CD8-positive, alpha-beta memory T cell (primary cell): ENCODE results near the gene SYMPK. TPM values are rescaled to one million over a fixed set of nuclear protein-coding genes. Genes with fewer than 3 reads are reported as not detected.

Source experiments
- CTCF ChIA-PET: fragments of 350-600 bp; sonication (Branson Sonifier 250); formaldehyde crosslinking; loops from one replicate; lab custom pipeline; 2021; ENCODE audit warnings: antibody characterized with exemption; lab: Charles Lee
- POLR2A ChIA-PET: fragments of 350-600 bp; sonication (Branson Sonifier 250); formaldehyde crosslinking; loops from one replicate; lab custom pipeline; 2021; ENCODE audit warnings: antibody characterized with exemption; lab: Charles Lee
- DNase-seq, 5 donors: peaks; one replicate each; pipeline versions ENCODE4 v3.0.0 to v3.0.0-alpha.2; 2020 to 2022; ENCODE audit warnings: mixed read lengths in 1 of 5
- H3K27ac ChIP-seq: one replicate; pipeline ENCODE4 v1.7.0; 2013; ENCODE audit warnings: low read depth, mild to moderate bottlenecking, low read length, moderate library complexity
- H3K27me3 ChIP-seq: 2 replicates; pipeline ENCODE4 v1.7.0; 2013; ENCODE audit warnings: low read length, mild to moderate bottlenecking; ENCODE audit not compliant: insufficient read depth, poor library complexity, severe bottlenecking
- H3K36me3 ChIP-seq: 2 replicates; pipeline ENCODE4 v1.7.0; 2013; ENCODE audit warnings: mild to moderate bottlenecking, low read length, moderate library complexity; ENCODE audit not compliant: insufficient read depth
- H3K4me1 ChIP-seq: 2 replicates; pipeline ENCODE4 v1.7.0; 2013; ENCODE audit warnings: mild to moderate bottlenecking, low read length, moderate library complexity; ENCODE audit not compliant: insufficient read depth
- H3K4me3 ChIP-seq: 2 replicates; pipeline ENCODE4 v1.7.0; 2013; ENCODE audit warnings: mild to moderate bottlenecking, low read length
- H3K9me3 ChIP-seq: 2 replicates; pipeline ENCODE4 v1.7.0; 2013; ENCODE audit warnings: mild to moderate bottlenecking, low read length
- H3K27ac Mint-ChIP-seq, 8 donors: one replicate each; pipeline ENCODE4 v1.8.0; 2020 to 2021; ENCODE audit warnings: mixed read lengths in 8 of 8, mild to moderate bottlenecking in 6 of 8, inconsistent platforms in 3 of 8, moderate library complexity in 3 of 8
- H3K27me3 Mint-ChIP-seq, 2 donors: one replicate each; pipeline ENCODE4 v1.8.0; 2020 to 2021; ENCODE audit warnings: mixed read lengths in 2 of 2, mild to moderate bottlenecking in 1 of 2, moderate library complexity in 1 of 2
- H3K36me3 Mint-ChIP-seq, 3 donors: one replicate each; pipeline ENCODE4 v1.8.0; 2020 to 2021; ENCODE audit warnings: mixed read lengths in 3 of 3, inconsistent platforms in 1 of 3, mild to moderate bottlenecking in 1 of 3
- H3K4me1 Mint-ChIP-seq, 3 donors: one replicate each; pipeline ENCODE4 v1.8.0; 2020 to 2021; ENCODE audit warnings: mixed read lengths in 3 of 3, inconsistent platforms in 1 of 3, mild to moderate bottlenecking in 1 of 3
- H3K4me3 Mint-ChIP-seq, 7 donors: one replicate each; pipeline ENCODE4 v1.8.0; 2020 to 2021; ENCODE audit warnings: mixed read lengths in 7 of 7, mild to moderate bottlenecking in 6 of 7, moderate library complexity in 4 of 7, inconsistent platforms in 2 of 7
- H3K9me3 Mint-ChIP-seq, 5 donors: one replicate each; pipeline ENCODE4 v1.8.0; 2020 to 2022; ENCODE audit warnings: mixed read lengths in 5 of 5, mild to moderate bottlenecking in 3 of 5, moderate library complexity in 2 of 5, inconsistent platforms in 1 of 5
- polyA plus RNA-seq: library from polyadenylated mRNA; unstranded; fragments of 300-500 nt; fragmentation: Illumina TruSeq; gene quantifications from one replicate; pipeline ENCODE4 v1.2.3, GENCODE V29; 2021
- total RNA-seq, 2 experiments: library from RNA; stranded (reverse); gene quantifications; one replicate each; pipeline ENCODE4 v1.2.3, GENCODE V29; 2021

SYMPK gene
- total and polyA plus RNA-seq, 3 experiments from 2014 or later = 17.5 to 119 (median 116) TPM

DNA sequence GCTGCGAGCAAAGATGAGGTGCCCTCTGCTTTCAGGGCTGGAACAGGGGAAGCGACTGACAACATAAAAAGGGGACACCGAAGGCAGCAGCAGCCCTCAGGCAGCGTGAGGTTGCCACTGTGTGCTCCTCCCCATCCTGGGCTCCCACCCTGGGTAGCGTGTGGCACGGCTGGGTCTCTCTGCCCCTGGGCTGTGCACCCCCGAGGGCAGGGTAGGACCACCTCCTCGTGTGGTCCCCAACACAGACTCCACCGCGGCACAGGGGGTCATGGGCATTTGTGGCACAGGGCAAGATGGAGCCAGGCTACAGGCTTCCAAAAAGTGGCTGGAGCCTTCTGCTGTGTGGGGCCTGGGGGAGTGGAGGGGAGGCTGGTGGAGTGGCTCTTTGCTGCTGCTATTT is 41.4 kb downstream of the SYMPK start:
- H3K9me3 ChIP-seq = no peaks in the 10 kb centered on the region
- H3K27ac Mint-ChIP-seq = no peak overlapping the region
- H3K4me3 ChIP-seq = no peak overlapping the region
- peaks cover 3 to 5% (median 3%) of the 10 kb centered on the region in 3 donors for H3K4me1 Mint-ChIP-seq
- ChIA-PET CTCF (no interaction called here), POLR2A (no interaction called here)
- H3K4me3 Mint-ChIP-seq = no peak overlapping the region
- no peaks in the 10 kb centered on the region for H3K27me3 ChIP-seq
- H3K36me3 ChIP-seq = peaks cover 5% of the 10 kb centered on the region
- H3K27ac ChIP-seq = no peak overlapping the region
- DNase-seq = no peak
- peaks cover 3 to 57% (median 7%) of the 10 kb centered on the region in 3 donors for H3K36me3 Mint-ChIP-seq
- no peaks in the 10 kb centered on the region for H3K9me3 Mint-ChIP-seq
- peaks cover 4% of the 10 kb centered on the region for H3K4me1 ChIP-seq
- no peaks in the 10 kb centered on the region for H3K27me3 Mint-ChIP-seq

DNA sequence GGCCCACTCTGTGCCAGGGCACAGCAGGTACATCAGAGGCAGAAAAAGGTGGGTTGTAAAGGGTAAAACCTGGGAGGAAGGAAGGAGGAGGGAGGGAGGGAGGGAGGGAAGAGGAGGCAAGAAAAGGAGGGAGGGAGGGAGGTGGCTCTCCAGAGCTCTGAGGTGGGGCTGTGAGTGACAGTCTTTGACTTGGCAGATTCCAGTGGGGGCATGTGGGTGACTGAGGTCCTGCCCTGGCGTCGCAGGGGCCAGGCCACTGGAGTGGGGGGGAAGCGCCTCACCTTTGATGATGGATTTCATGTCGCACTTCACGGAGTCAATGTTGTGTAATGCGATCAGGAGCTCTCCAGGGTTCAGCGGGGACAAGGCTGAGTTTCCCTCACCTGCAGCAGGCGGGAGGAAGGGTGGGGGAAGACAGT is 41.8 kb downstream of the SYMPK start:
- Histone ChIP-seq H3K4me3 (no peak overlapping the region), H3K4me1 (peaks cover 4% of the 10 kb centered on the region), H3K36me3 (peaks cover 5% of the 10 kb centered on the region), H3K9me3 (no peaks in the 10 kb centered on the region), H3K27ac (no peak overlapping the region), H3K27me3 (no peaks in the 10 kb centered on the region)
- peaks cover 3 to 53% (median 7%) of the 10 kb centered on the region in 3 donors for H3K36me3 Mint-ChIP-seq
- H3K4me3 Mint-ChIP-seq = no peak overlapping the region
- DNase-seq = no peak
- ChIA-PET CTCF (no interaction called here), POLR2A (no interaction called here)
- peaks cover 3 to 5% (median 3%) of the 10 kb centered on the region in 3 donors for H3K4me1 Mint-ChIP-seq
- H3K9me3 Mint-ChIP-seq = no peaks in the 10 kb centered on the region
- no peaks in the 10 kb centered on the region for H3K27me3 Mint-ChIP-seq
- H3K27ac Mint-ChIP-seq = no peak overlapping the region

DNA sequence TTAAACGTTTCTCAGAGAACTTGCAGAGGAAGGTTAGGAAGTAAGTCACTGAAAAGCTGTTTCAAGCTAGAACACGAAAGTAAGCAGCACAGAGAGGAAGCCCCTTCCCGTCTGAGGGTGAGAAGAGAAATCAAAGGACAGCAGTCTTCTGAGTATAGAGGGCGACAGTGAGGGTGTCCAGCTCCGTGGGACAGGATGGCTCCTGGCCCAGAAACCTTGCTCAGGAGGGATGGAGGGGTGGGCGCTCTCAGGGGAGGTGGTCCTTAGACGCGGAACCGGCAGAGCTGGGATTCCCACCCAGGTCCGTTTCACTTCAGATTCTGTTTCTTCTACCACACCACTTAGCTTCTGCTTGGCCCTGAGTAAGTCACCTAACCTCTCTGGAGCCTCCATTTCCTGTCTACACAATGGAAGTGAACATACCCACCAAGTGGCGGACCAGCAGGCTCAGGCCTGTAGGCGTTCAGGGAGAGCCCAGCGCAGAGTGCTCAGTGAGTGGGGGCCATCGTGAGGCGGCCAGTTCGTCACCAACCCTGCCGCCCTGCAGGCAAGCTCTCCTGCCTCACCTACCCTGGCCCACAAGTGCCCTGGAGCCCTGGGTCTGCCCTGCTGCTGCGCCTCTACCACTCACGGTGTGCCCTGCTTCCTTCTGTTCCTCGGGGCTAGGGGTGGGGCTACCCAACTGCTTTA is 42.4 kb downstream of the SYMPK start:
- H3K9me3 Mint-ChIP-seq = no peaks in the 10 kb centered on the region
- no peaks in the 10 kb centered on the region for H3K9me3 ChIP-seq
- peaks cover 3 to 47% (median 7%) of the 10 kb centered on the region in 3 donors for H3K36me3 Mint-ChIP-seq
- ChIA-PET CTCF (no interaction called here), POLR2A (no interaction called here)
- no peak overlapping the region for H3K27ac ChIP-seq
- H3K4me3 Mint-ChIP-seq = no peak overlapping the region
- H3K36me3 ChIP-seq = peaks cover 4% of the 10 kb centered on the region
- peak overlapping the region in 1 of 8 donors; percentile 33 for H3K27ac Mint-ChIP-seq
- H3K4me3 ChIP-seq = no peak overlapping the region
- DNase-seq = no peak
- no peaks in the 10 kb centered on the region for H3K27me3 ChIP-seq
- H3K4me1 Mint-ChIP-seq = peaks cover 3 to 5% (median 3%) of the 10 kb centered on the region in 3 donors
- no peaks in the 10 kb centered on the region for H3K27me3 Mint-ChIP-seq
- peaks cover 4% of the 10 kb centered on the region for H3K4me1 ChIP-seq

DNA sequence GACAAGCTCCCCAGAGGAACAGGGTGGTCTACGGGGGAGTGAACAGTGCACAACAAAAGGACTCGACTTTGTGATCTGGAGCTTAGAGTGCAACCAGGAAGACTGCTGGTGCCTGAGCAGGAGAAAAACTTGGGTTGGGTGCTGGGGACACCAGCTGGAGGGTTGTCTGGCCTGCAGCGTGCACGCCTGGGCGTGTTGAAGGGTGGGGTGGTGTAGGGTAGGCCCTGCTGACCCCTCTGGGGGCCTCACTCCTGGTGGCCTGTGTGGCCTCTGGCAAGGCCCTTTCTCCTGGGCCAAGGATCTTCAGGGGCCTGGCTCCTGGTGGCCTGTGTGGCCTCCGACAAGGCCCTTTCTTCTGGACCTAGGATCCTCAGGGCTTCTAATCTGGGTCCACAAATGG is 43.2 kb downstream of the SYMPK start:
- H3K27me3 Mint-ChIP-seq = no peaks in the 10 kb centered on the region
- peaks cover 3 to 5% (median 3%) of the 10 kb centered on the region in 3 donors for H3K4me1 Mint-ChIP-seq
- peaks cover 4% of the 10 kb centered on the region for H3K4me1 ChIP-seq
- no peaks in the 10 kb centered on the region for H3K36me3 ChIP-seq
- peak overlapping the region in 1 of 7 donors; percentile 44 for H3K4me3 Mint-ChIP-seq
- no peaks in the 10 kb centered on the region for H3K9me3 Mint-ChIP-seq
- H3K27ac Mint-ChIP-seq = peak overlapping the region in 2 of 8 donors; percentile 33 to 92
- H3K27ac ChIP-seq = no peak overlapping the region
- H3K36me3 Mint-ChIP-seq = peaks cover 3 to 42% (median 7%) of the 10 kb centered on the region in 3 donors
- ChIA-PET CTCF (no interaction called here), POLR2A (no interaction called here)
- peak in 1 of 5 donors; percentile 35 for DNase-seq
- no peak overlapping the region for H3K4me3 ChIP-seq
- H3K27me3 ChIP-seq = no peaks in the 10 kb centered on the region
- H3K9me3 ChIP-seq = no peaks in the 10 kb centered on the region

DNA sequence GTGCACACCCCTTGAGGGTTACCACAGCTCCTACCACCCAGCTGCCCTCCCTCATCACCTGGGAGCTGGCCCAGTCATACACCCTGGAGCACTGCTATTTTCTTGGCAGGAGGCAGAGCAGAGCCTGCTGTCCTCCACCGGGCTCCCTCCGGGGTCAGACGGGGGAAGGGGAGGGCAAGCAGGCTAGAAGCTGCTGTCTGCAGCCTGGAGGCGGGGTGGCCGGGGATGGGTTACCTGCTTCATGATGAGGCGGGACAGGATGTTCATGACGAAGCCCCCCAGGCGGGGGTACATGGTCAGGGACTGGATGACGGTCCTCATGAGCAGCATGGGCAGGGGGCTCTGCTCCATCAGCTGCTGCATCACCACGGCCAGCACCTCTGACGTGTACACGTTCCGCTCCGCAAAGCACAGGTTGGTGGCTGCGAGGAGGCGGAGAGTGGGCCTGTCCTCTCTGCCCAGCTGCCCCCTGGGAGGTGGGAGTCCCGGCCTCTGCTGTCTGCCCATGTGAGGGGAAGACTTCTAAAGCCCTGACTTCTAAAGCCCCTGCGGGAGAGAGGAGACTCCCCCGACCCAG is 45.1 kb downstream of the SYMPK start:
- Mint-ChIP-seq H3K4me1 (peaks cover 3 to 5% (median 3%) of the 10 kb centered on the region in 3 donors), H3K9me3 (no peaks in the 10 kb centered on the region), H3K27ac (peak overlapping the region in 1 of 8 donors; percentile 81), H3K4me3 (no peak overlapping the region), H3K36me3 (peaks cover 0 to 25% (median 2%) of the 10 kb centered on the region in 3 donors), H3K27me3 (peaks cover 0 to 2% of the 10 kb centered on the region in 2 donors)
- POLR2A ChIA-PET = no interaction called here
- CTCF ChIA-PET = interaction anchor here (0.7 to 2.0 kb wide), 11 partner anchors 12 to 447 kb away, joined by 3 to 19 read pairs (median 4); partner anchors contain the start of gene SIX5
- no peaks in the 10 kb centered on the region for H3K9me3 ChIP-seq
- H3K4me1 ChIP-seq = peaks cover 4% of the 10 kb centered on the region
- no peak overlapping the region for H3K4me3 ChIP-seq
- no peaks in the 10 kb centered on the region for H3K36me3 ChIP-seq
- H3K27ac ChIP-seq = peak overlapping the region; percentile 24
- H3K27me3 ChIP-seq = no peaks in the 10 kb centered on the region
- DNase-seq = peak in 1 of 5 donors; percentile 51

DNA sequence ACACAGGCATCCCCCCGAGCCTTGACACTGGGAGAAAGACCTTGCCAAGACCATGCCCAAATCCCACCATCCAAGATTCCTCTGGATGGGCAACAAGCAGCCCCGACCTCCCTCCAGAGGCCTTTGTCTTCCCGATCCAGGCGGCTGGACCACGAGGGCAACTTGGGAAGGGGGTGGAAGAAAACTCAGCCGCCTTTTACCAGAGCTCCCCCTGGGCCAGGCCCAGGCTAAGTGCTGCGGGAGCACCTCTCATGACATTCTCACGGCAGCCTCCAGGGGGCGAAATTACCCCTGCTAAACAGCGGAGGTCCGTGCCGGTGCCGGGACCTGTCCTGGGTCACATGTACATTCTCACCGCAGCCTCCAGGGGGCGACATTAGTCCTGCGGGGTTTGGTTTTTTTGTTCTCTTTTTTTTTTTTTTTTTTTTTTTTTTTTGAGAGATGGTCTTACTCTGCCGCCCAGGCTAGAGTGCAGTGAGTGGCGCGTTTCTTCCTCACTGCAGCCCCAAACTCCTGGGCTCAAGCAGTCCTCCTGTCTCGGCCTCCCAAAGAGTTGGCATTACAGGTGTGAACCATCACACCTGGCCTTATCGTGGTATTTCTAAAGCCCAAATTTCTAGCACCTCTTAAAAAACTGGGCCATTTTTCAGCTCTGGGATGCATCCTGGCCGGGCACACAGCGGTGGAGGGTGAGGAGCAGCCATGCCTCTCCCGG is 45.8 kb downstream of the SYMPK start:
- Histone ChIP-seq H3K9me3 (no peaks in the 10 kb centered on the region), H3K36me3 (no peaks in the 10 kb centered on the region), H3K27me3 (no peaks in the 10 kb centered on the region), H3K4me1 (peaks cover 4% of the 10 kb centered on the region), H3K27ac (peak overlapping the region; percentile 24), H3K4me3 (no peak overlapping the region)
- POLR2A ChIA-PET = no interaction called here
- DNase-seq = peak; percentile 89 to 96 (median 92)
- H3K36me3 Mint-ChIP-seq = peaks cover 0 to 22% (median 2%) of the 10 kb centered on the region in 3 donors
- H3K9me3 Mint-ChIP-seq = no peaks in the 10 kb centered on the region
- peaks cover 3 to 5% (median 3%) of the 10 kb centered on the region in 3 donors for H3K4me1 Mint-ChIP-seq
- H3K4me3 Mint-ChIP-seq = peak overlapping the region in 2 of 7 donors; percentile 3 to 12
- H3K27ac Mint-ChIP-seq = peak overlapping the region in 6 of 8 donors; percentile 21 to 81 (median 44)
- H3K27me3 Mint-ChIP-seq = peaks cover 0 to 2% of the 10 kb centered on the region in 2 donors
- CTCF ChIA-PET = interaction anchor here (0.6 to 2.0 kb wide), 22 partner anchors 9 to 447 kb away, joined by 3 to 19 read pairs (median 4); partner anchors contain the start of genes DMWD, FBXO46 and SIX5

DNA sequence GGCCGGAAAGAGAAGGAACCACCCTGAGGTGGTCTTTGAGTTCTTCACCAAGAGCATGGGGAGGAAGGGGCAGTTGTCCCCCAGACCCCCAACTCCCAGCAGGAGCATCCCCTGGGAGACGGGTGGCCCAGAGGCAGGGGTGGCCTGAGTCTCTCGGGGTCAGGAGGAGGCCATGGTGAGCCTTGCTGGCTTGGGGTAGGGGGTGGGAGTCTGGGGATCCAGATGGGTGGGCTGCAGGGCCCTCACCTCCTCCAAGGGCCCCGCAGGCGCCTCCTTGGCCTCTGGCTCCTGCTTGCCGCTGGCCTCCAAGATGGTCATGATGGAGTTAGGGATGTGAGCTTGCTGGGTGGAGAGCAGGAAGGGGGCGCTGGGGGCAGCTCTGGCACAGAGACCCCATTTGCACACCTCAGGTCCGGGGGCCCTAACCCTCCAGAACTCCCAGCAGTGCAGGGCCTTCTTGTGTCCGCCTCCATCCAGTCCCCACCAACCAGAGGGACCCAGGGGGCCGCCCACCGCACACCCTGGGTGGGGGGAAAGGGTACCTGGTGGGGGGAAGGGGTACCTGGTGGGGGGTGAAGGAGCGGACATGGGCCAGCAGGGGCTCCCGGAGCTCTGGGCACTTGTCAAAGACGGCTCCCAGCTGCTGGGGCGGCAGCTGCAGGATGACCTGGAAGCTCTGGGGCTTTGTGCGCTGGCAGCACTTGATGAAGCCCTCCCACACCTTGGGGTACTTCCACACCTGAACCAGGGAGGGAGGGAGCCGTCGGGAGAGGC is 46.5 kb downstream of the SYMPK start:
- CTCF ChIA-PET = interaction anchor here (0.6 to 2.0 kb wide), 18 partner anchors 8 to 212 kb away, joined by 3 to 19 read pairs (median 4); partner anchors contain the start of genes DMWD, FBXO46 and SIX5
- H3K4me1 Mint-ChIP-seq = peaks cover 3 to 5% (median 3%) of the 10 kb centered on the region in 3 donors
- POLR2A ChIA-PET = no interaction called here
- H3K27ac Mint-ChIP-seq = peak overlapping the region in 1 of 8 donors; percentile 29
- H3K27me3 ChIP-seq = no peaks in the 10 kb centered on the region
- H3K4me3 Mint-ChIP-seq = no peak overlapping the region
- peaks cover 0 to 18% (median 2%) of the 10 kb centered on the region in 3 donors for H3K36me3 Mint-ChIP-seq
- H3K27me3 Mint-ChIP-seq = peaks cover 0 to 2% of the 10 kb centered on the region in 2 donors
- no peak for DNase-seq
- H3K9me3 Mint-ChIP-seq = no peaks in the 10 kb centered on the region
- H3K9me3 ChIP-seq = no peaks in the 10 kb centered on the region
- no peak overlapping the region for H3K27ac ChIP-seq
- H3K4me1 ChIP-seq = peaks cover 4% of the 10 kb centered on the region
- H3K4me3 ChIP-seq = no peak overlapping the region
- H3K36me3 ChIP-seq = no peaks in the 10 kb centered on the region
